ENCODE measurements around the gene TFAP2E.

GRCh38 chr1:35619237-35620121, 46.4 kb downstream of the TFAP2E start:
- TF ChIP-seq CTCF (IDR thresholded peaks at IDR 0.05) (no peak), POLR2AphosphoS5 (IDR thresholded peaks at IDR 0.05; ENCODE audit: insufficient read depth in 1 of 2, low read depth in 1 of 2) (no peak)

All from vagina (tissue), 2 donors.